ENCODE measurements around the gene FAM168A. TPM values are rescaled to one million over a fixed set of nuclear protein-coding genes. Genes with fewer than 3 reads are reported as not detected.
A peak's percentile ranks its signal among the peaks of the same experiment; 100 is the strongest.

The FAM168A gene
- total and polyA plus RNA-seq, 9 of the 15 experiments (the other 6 are each of a cell fraction or from before 2014, with no cell fraction given): 0.44 to 7.2 (median 2.9) TPM

DNA sequence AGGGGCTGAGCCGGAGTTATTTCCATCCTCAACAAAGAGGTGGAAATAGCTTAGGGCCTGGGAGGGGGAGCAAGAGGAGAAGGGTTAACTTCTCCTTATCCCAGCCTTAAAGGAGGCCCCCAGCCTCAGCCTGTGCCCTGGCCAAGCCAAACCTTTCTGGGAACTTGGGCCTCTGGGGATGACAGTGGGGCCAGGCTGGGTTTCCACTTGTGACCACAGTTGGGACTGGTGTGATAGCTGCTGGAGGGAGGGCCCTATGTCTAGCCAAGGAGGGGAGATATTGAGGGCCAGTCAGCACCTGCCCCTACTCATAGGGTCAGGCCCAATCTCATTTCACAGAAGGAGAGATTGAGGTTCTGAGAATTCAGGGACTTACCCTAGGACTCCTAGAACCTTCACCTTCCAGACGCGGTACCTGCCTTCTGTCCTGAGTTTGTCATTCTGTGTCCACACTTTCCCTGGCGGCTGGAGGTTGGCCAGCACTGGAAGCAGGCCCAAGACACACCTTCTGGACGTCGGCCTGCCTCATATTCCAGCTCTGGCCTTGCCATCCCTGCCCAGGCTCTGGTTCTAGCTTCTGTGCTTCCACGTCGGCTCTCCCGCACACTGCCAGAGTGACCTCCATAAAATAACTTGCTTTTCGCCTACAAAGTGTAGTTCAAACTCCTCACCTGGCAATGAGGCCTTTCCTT, 218.6 kb downstream of the FAM168A start:
- POLR2A ChIA-PET: interaction anchor here (0.5 to 1.6 kb wide), 7 partner anchors 9 to 558 kb away, joined by 3 to 6 read pairs (median 3); no protein-coding TSS in a partner anchor
- TF ChIP-seq FOXP1 (CRISPR knock-in tag; IDR thresholded peaks at IDR 0.05) (no peak), CBFA2T3 (IDR thresholded peaks at IDR 0.05) (0 out of 2 replicates have a peak, but pooled peaks have one; percentile 8)
- H3K4me1 ChIP-seq (replicated peaks in 1 of 2; ENCODE audit: control insufficient read depth in 2 of 2, insufficient read depth in 2 of 2, low read length in 2 of 2): peaks cover 41 to 89% of the 10 kb centered on the region in 2 experiments
- in situ Hi-C loops (cut with MboI): no loop called here
- H3K36me3 ChIP-seq (ENCODE audit: control insufficient read depth, insufficient read depth, low read length): peaks cover 12% of the 10 kb centered on the region; the same call in 2 of the 3 replicates
- H3K4me2 ChIP-seq (ENCODE audit: insufficient read depth, low read length): no peak overlapping the region; the same call in 1 of the 2 replicates
- FAIRE-seq (no peak), ATAC-seq (no peak), DNase-seq (ENCODE audit: extremely low read depth in 1 of 4, low spot score in 3 of 4) (peak in 3 of 4 experiments; percentile 19 to 48 (median 43))
- WGBS (ENCODE audit: insufficient coverage, low coverage, missing lambda C conversion rate): 63% methylated on average over 10 of the region's 10 CpGs
- no peaks in the 10 kb centered on the region for H3K27me3 ChIP-seq (ENCODE audit: control insufficient read depth in 2 of 2, insufficient read depth in 2 of 2, low read length in 2 of 2)
- peaks cover 79% of the 10 kb centered on the region for H3K79me2 ChIP-seq (ENCODE audit: control insufficient read depth, insufficient read depth, low read length)
- no peaks in the 10 kb centered on the region for H3K9me3 ChIP-seq (replicated peaks; ENCODE audit: control insufficient read depth, insufficient read depth, low read depth, low read length)
- peaks cover 48% of the 10 kb centered on the region for H4K20me1 ChIP-seq (replicated peaks; ENCODE audit: control insufficient read depth, insufficient read depth, low read length)
- no peak overlapping the region for H2AFZ ChIP-seq (ENCODE audit: low read depth, low read length)
- no peak overlapping the region for H3K27ac ChIP-seq (ENCODE audit: extremely low read depth, low read depth, low read length)
- CTCF ChIA-PET (ENCODE audit: low intra/inter-chr PET ratio): no interaction called here
- H3K4me3 ChIP-seq: no peak overlapping the region
- intact Hi-C loops (cut with micrococcal nuclease): loop anchor here (5.0 kb wide), 1 partner anchor 72 kb away; the partner anchor contains the start of gene ARHGEF17
- H3K9ac ChIP-seq (ENCODE audit: insufficient read depth in 1 of 2, low read depth in 2 of 2, low read length in 2 of 2): peak overlapping the region in 1 of 2 experiments; percentile 79; a peak in 2 of 4 replicates
- BruUV-seq (replicated peaks): no TSS peak
- H3K9me1 ChIP-seq (ENCODE audit: control insufficient read depth, insufficient read depth, low read length): peaks cover 24% of the 10 kb centered on the region
